Testis (tissue), 3 donors: ENCODE measurements around the gene SPATC1L. TPM values are rescaled to one million over a fixed set of nuclear protein-coding genes. Genes with fewer than 3 reads are reported as not detected.

Source experiments
- DNase-seq: peaks from one replicate; pipeline ENCODE4 v3.0.0-alpha.2; 2019
- H3K27ac ChIP-seq, 2 donors: fragments of 200-600 bp; sonication (generic); one replicate each; pipeline ENCODE4 v1.5.1; 2019
- H3K27me3 ChIP-seq: fragments of 200-600 bp; sonication (generic); one replicate; pipeline ENCODE4 v1.5.1; 2019
- H3K36me3 ChIP-seq: fragments of 200-600 bp; sonication (generic); one replicate; pipeline ENCODE4 v1.5.1; 2017; ENCODE audit warnings: low read depth; ENCODE audit errors: missing control alignments
- H3K4me1 ChIP-seq: fragments of 200-600 bp; sonication (generic); one replicate; pipeline ENCODE4 v1.5.1; 2019
- H3K4me3 ChIP-seq, 2 donors: fragments of 200-600 bp; sonication (generic); one replicate each; pipeline ENCODE4 v1.5.1; 2017 to 2019
- H3K9me3 ChIP-seq: fragments of 200-600 bp; sonication (generic); one replicate; pipeline ENCODE4 v1.5.1; 2017
- CTCF ChIP-seq, 3 experiments: fragments of 450-650 bp in 2 of 3; fragments of 200-600 bp in 1 of 3; sonication (generic) in 1 of 3; IDR thresholded peaks; one replicate each; pipeline ENCODE4 v1.5.1; 2016 to 2019; ENCODE audit warnings: antibody characterized with exemption in 3 of 3, mild to moderate bottlenecking in 2 of 3, moderate library complexity in 1 of 3
- POLR2A ChIP-seq: fragments of 450-650 bp; IDR thresholded peaks from one replicate; pipeline ENCODE4 v1.6.1; 2017; ENCODE audit warnings: antibody characterized with exemption, mild to moderate bottlenecking, moderate library complexity
- WGBS, 2 donors: methylation state at CpG; one replicate each; pipeline ENCODE4 v1.1.5; 2018; 5-methylcytosine and 5-hydroxymethylcytosine counted together
- intact Hi-C: fragments of 100-400 bp; cut with DNase I; formaldehyde crosslinking; loops from one replicate; pipeline ENCODE4 v1.15.1; 2023; ENCODE audit warnings: low total_unique reads
- polyA plus RNA-seq: library from polyadenylated mRNA; stranded (reverse); fragments of 350-450 nt; fragmentation: Illumina TruSeq; extraction: RNeasy Lipid Tissue Mini Kit (QIAGEN cat#74804); gene quantifications from one replicate; pipeline ENCODE4 v1.2.3, GENCODE V29; 2014; ENCODE audit warnings: low read depth, low replicate concordance; ENCODE audit not compliant: insufficient read depth
- total RNA-seq, 2 donors: library from RNA; depleted of rRNA; stranded (reverse); fragments of >200 nt; gene quantifications; one replicate each; pipeline ENCODE4 v1.2.3, GENCODE V29; 2016

SPATC1L gene
- total and polyA plus RNA-seq, 3 donors from 2014 or later = 55.4 to 96.1 (median 75.6) TPM

GRCh38 chr21:46165098-46165497 lies 19.2 kb downstream of the SPATC1L start:
- intact Hi-C loops = no loop called here
- DNase-seq = no peak
- Histone ChIP-seq H3K27ac (no peak overlapping the region), H3K9me3 (no peaks in the 10 kb centered on the region), H3K4me3 (no peak overlapping the region), H3K36me3 (no peaks in the 10 kb centered on the region), H3K27me3 (no peaks in the 10 kb centered on the region), H3K4me1 (no peaks in the 10 kb centered on the region)
- TF ChIP-seq CTCF (IDR thresholded peaks at IDR 0.05) (no peak), POLR2A (no peak)

GRCh38 chr21:46163380-46163779 lies 20.9 kb downstream of the SPATC1L start:
- TF ChIP-seq POLR2A = no peak
- TF ChIP-seq CTCF (IDR thresholded peaks at IDR 0.05) = no peak
- 59 to 60% methylated on average over 4 of the region's 4 CpGs for WGBS, 2 donors
- Histone ChIP-seq H3K4me1 (no peaks in the 10 kb centered on the region), H3K27ac (no peak overlapping the region), H3K9me3 (no peaks in the 10 kb centered on the region), H3K27me3 (no peaks in the 10 kb centered on the region), H3K36me3 (no peaks in the 10 kb centered on the region), H3K4me3 (no peak overlapping the region)
- intact Hi-C loops = no loop called here
- peak; percentile 13 for DNase-seq

GRCh38 chr21:46161633-46162592 lies 22.3 kb downstream of the SPATC1L start:
- peak; percentile 12 for DNase-seq
- Histone ChIP-seq H3K27me3 (no peaks in the 10 kb centered on the region), H3K36me3 (no peaks in the 10 kb centered on the region), H3K27ac (no peak overlapping the region), H3K4me1 (no peaks in the 10 kb centered on the region), H3K9me3 (no peaks in the 10 kb centered on the region), H3K4me3 (peak overlapping the region; percentile 12 to 48)
- intact Hi-C loops = no loop called here
- WGBS, 2 donors = 46 to 68% methylated on average over 57 to 70 of the region's 72 CpGs
- no peak for TF ChIP-seq POLR2A
- TF ChIP-seq CTCF (IDR thresholded peaks at IDR 0.05) = no peak

GRCh38 chr21:46160907-46161632 lies 23.2 kb downstream of the SPATC1L start:
- Histone ChIP-seq H3K27me3 (no peaks in the 10 kb centered on the region), H3K4me3 (peak overlapping the region; percentile 12 to 48), H3K36me3 (no peaks in the 10 kb centered on the region), H3K27ac (no peak overlapping the region), H3K4me1 (peaks cover 2% of the 10 kb centered on the region), H3K9me3 (no peaks in the 10 kb centered on the region)
- TF ChIP-seq POLR2A (no peak), CTCF (IDR thresholded peaks at IDR 0.05) (no peak)
- DNase-seq = peak; percentile 25
- WGBS, 2 donors = 55 to 70% methylated on average over 20 to 65 of the region's 72 CpGs
- intact Hi-C loops = no loop called here
